ENCODE data around the gene KMT2C.
"Not testable (repeated sequence)": the region's sequence is repeated elsewhere in the genome, so short reads cannot be mapped to it uniquely, and the experiment has no call there.

KMT2C gene

DNA sequence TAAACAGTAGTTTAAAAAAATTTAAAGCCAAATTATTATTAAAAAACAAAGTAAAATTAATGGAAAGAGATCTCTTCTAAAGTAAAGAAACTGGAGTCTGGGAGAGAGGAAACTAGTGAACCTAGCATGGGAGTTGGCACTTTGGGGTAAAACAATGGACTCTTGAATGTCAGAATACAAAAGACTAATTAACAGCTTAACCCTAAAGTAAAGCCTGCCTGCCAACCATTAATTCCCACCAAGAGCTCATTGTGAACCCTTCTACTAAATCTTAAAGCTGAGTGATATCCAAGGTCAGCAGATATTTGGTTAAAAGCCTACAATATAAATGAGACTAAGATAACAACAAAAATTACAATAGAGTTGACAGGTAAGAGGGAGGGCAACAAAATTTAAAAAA, 36.5 kb downstream of the KMT2C start:
- Histone ChIP-seq H3K79me2 (ENCODE audit: insufficient read depth, low read length) (peaks cover 100% of the 10 kb centered on the region), H4K20me1 (ENCODE audit: low read depth, low read length) (peaks cover 40% of the 10 kb centered on the region), H3F3A (ENCODE audit: insufficient read depth) (no peaks in the 10 kb centered on the region; the same call in 1 of the 2 replicates), H3K9ac (ENCODE audit: low read length) (no peak overlapping the region), H3K9me2 (replicated peaks; ENCODE audit: insufficient read depth, low read length) (no peaks in the 10 kb centered on the region), H3K27ac (ENCODE audit: low read depth, low read length) (no peak overlapping the region), H3K4me3 (ENCODE audit: insufficient read depth, low read length, poor library complexity, severe bottlenecking) (no peak overlapping the region), H3K36me3 (ENCODE audit: low read length) (no peaks in the 10 kb centered on the region), H3K4me2 (ENCODE audit: low read depth, low read length, poor library complexity, severe bottlenecking) (no peak overlapping the region), H3K9me3 (ENCODE audit: insufficient read depth, low read length) (no peaks in the 10 kb centered on the region), H3K27me3 (ENCODE audit: low read length) (no peaks in the 10 kb centered on the region), H2AFZ (ENCODE audit: low read depth, low read length, severe bottlenecking) (no peak overlapping the region)
- TF ChIP-seq, protein P1, sequence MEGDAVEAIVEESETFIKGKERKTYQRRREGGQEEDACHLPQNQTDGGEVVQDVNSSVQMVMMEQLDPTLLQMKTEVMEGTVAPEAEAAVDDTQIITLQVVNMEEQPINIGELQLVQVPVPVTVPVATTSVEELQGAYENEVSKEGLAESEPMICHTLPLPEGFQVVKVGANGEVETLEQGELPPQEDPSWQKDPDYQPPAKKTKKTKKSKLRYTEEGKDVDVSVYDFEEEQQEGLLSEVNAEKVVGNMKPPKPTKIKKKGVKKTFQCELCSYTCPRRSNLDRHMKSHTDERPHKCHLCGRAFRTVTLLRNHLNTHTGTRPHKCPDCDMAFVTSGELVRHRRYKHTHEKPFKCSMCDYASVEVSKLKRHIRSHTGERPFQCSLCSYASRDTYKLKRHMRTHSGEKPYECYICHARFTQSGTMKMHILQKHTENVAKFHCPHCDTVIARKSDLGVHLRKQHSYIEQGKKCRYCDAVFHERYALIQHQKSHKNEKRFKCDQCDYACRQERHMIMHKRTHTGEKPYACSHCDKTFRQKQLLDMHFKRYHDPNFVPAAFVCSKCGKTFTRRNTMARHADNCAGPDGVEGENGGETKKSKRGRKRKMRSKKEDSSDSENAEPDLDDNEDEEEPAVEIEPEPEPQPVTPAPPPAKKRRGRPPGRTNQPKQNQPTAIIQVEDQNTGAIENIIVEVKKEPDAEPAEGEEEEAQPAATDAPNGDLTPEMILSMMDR (IDR thresholded peaks at IDR 0.05; ENCODE audit: insufficient read depth, low read length, poor library complexity, severe bottlenecking) = no peak
- TF ChIP-seq EZH2phosphoT487 (conservative IDR thresholded peaks at IDR 0.05; ENCODE audit: low read length) = no peak

DNA sequence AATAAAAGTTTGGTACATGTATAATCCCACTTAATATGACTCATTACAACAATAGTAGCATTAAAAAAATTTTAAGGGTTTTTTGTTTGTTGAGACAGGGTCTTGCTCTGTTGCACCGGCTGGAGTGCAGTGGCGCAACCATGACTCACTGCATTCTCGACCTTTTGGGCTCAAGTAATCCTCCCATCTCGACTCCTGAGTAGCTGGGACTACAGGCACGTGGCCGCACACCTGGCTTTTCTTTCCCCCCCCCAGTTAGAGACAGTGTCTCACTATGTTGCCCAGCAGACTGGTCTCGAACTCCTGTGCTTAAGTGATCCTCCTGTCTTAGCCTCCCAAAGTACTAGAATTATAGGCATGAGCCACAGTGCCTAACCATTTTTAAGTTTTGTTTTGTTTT, 40.7 kb downstream of the KMT2C start:
- TF ChIP-seq EZH2phosphoT487 (conservative IDR thresholded peaks at IDR 0.05; ENCODE audit: low read length) = no peak
- TF ChIP-seq, protein P1 (IDR thresholded peaks at IDR 0.05; ENCODE audit: insufficient read depth, low read length, poor library complexity, severe bottlenecking) = no peak
- no peak overlapping the region for H2AFZ ChIP-seq (ENCODE audit: low read depth, low read length, severe bottlenecking)
- no peak overlapping the region for H3K27ac ChIP-seq (ENCODE audit: low read depth, low read length)
- no peak overlapping the region for H3K9ac ChIP-seq (ENCODE audit: low read length)
- no peaks in the 10 kb centered on the region for H3K36me3 ChIP-seq (ENCODE audit: low read length)
- H3K4me3 ChIP-seq (ENCODE audit: insufficient read depth, low read length, poor library complexity, severe bottlenecking) = no peak overlapping the region
- H3K9me3 ChIP-seq (ENCODE audit: insufficient read depth, low read length) = no peaks in the 10 kb centered on the region; the same call in 1 of the 2 replicates
- no peak overlapping the region for H3K4me2 ChIP-seq (ENCODE audit: low read depth, low read length, poor library complexity, severe bottlenecking)
- peaks cover 99% of the 10 kb centered on the region for H3K79me2 ChIP-seq (ENCODE audit: insufficient read depth, low read length)
- H3K9me2 ChIP-seq (replicated peaks; ENCODE audit: insufficient read depth, low read length) = no peaks in the 10 kb centered on the region
- peaks cover 28% of the 10 kb centered on the region for H4K20me1 ChIP-seq (ENCODE audit: low read depth, low read length)
- H3K27me3 ChIP-seq (ENCODE audit: low read length) = no peaks in the 10 kb centered on the region
- no peaks in the 10 kb centered on the region; the same call in 1 of the 2 replicates for H3F3A ChIP-seq (ENCODE audit: insufficient read depth)

GRCh38 chr7:152394214-152394613, 41.6 kb downstream of the KMT2C start:
- H3K27ac ChIP-seq (ENCODE audit: low read depth, low read length); H3K9me3 ChIP-seq (ENCODE audit: insufficient read depth, low read length); H3K9ac ChIP-seq (ENCODE audit: low read length); H3K36me3 ChIP-seq (ENCODE audit: low read length); H3F3A ChIP-seq (ENCODE audit: insufficient read depth); H3K4me2 ChIP-seq (ENCODE audit: low read depth, low read length, poor library complexity, severe bottlenecking); H3K27me3 ChIP-seq (ENCODE audit: low read length); H3K4me3 ChIP-seq (ENCODE audit: insufficient read depth, low read length, poor library complexity, severe bottlenecking); H2AFZ ChIP-seq (ENCODE audit: low read depth, low read length, severe bottlenecking); H3K9me2 ChIP-seq (replicated peaks; ENCODE audit: insufficient read depth, low read length): not testable (repeated sequence)
- H3K79me2 ChIP-seq (ENCODE audit: insufficient read depth, low read length) = peaks cover 99% of the 10 kb centered on the region
- H4K20me1 ChIP-seq (ENCODE audit: low read depth, low read length) = peaks cover 25% of the 10 kb centered on the region

DNA sequence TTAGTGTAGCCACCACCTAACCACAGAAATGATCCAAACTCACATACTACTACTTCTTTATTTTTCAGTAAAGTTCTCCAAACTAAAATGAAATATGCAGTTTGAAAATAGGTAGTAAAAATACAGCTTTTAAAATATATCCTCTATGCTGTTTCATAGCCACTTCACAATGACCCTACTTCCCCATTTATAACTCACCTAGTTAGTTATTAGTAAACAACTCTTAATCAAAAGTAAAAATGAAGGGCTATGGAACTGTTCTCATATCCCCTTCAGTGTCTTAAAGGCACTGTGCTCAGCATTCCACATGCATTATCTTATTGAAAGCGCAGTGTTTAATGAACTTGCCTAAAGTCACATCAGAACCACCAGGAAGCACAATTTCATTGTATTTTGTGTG, 43.5 kb downstream of the KMT2C start:
- Histone ChIP-seq H3K9me2 (replicated peaks; ENCODE audit: insufficient read depth, low read length) (no peaks in the 10 kb centered on the region), H3K4me2 (ENCODE audit: low read depth, low read length, poor library complexity, severe bottlenecking) (no peak overlapping the region), H3F3A (ENCODE audit: insufficient read depth) (no peaks in the 10 kb centered on the region; the same call in 1 of the 2 replicates), H3K27ac (ENCODE audit: low read depth, low read length) (no peak overlapping the region), H3K4me3 (ENCODE audit: insufficient read depth, low read length, poor library complexity, severe bottlenecking) (no peak overlapping the region), H4K20me1 (ENCODE audit: low read depth, low read length) (peaks cover 12% of the 10 kb centered on the region), H2AFZ (ENCODE audit: low read depth, low read length, severe bottlenecking) (no peak overlapping the region), H3K27me3 (ENCODE audit: low read length) (no peaks in the 10 kb centered on the region), H3K79me2 (ENCODE audit: insufficient read depth, low read length) (peaks cover 98% of the 10 kb centered on the region), H3K9me3 (ENCODE audit: insufficient read depth, low read length) (no peaks in the 10 kb centered on the region; the same call in 1 of the 2 replicates), H3K36me3 (ENCODE audit: low read length) (no peaks in the 10 kb centered on the region), H3K9ac (ENCODE audit: low read length) (no peak overlapping the region)
- TF ChIP-seq EZH2phosphoT487 (conservative IDR thresholded peaks at IDR 0.05; ENCODE audit: low read length) = no peak
- TF ChIP-seq, protein P1 (IDR thresholded peaks at IDR 0.05; ENCODE audit: insufficient read depth, low read length, poor library complexity, severe bottlenecking) = no peak

DNA sequence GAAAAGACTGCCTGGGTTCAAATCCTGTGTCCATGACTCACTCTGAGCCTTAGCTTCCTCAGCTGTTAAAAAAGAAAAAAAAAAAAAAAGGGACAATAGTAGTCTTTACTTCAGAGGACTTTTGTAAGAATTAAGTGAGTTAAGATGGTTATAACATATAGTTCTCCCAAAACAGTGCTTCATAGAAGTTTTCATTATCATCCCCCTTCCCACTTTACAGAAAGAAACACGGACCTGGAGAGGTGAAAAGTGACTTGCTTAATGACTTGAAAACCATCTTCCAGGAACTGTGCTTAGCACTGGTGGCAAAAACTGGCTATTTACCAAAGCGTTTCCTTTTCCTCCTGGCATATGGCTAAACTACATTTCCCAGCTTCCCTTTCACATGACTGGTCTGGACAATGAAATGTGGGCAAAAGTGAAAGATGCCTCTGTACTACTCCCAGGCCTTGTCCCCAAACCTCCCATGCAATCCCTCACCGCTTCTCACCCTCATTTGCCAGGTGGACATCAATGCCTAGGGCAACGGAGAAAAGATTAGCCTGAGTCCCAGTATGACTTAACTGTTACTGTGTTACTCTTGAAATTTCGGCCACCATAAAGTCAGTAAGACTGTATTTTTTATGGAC, 49.6 kb downstream of the KMT2C start:
- not testable (repeated sequence) for H3K4me3 ChIP-seq (ENCODE audit: insufficient read depth, low read length, poor library complexity, severe bottlenecking); H2AFZ ChIP-seq (ENCODE audit: low read depth, low read length, severe bottlenecking); H3K36me3 ChIP-seq (ENCODE audit: low read length); H3F3A ChIP-seq (ENCODE audit: insufficient read depth); H3K9me2 ChIP-seq (replicated peaks; ENCODE audit: insufficient read depth, low read length); H3K27me3 ChIP-seq (ENCODE audit: low read length); H3K9me3 ChIP-seq (ENCODE audit: insufficient read depth, low read length); H3K4me2 ChIP-seq (ENCODE audit: low read depth, low read length, poor library complexity, severe bottlenecking); H3K9ac ChIP-seq (ENCODE audit: low read length); H4K20me1 ChIP-seq (ENCODE audit: low read depth, low read length); H3K27ac ChIP-seq (ENCODE audit: low read depth, low read length)
- H3K79me2 ChIP-seq (ENCODE audit: insufficient read depth, low read length) = peaks cover 94% of the 10 kb centered on the region
